ENCODE results near the gene DNAJB6. TPM values are rescaled to one million over a fixed set of nuclear protein-coding genes. Genes with fewer than 3 reads are reported as not detected.
"Not testable (repeated sequence)": the region's sequence is repeated elsewhere in the genome, so short reads cannot be mapped to it uniquely, and the experiment has no call there.

DNAJB6 gene
- total RNA-seq, 1 donor from 2014 or later: 247 TPM

DNA sequence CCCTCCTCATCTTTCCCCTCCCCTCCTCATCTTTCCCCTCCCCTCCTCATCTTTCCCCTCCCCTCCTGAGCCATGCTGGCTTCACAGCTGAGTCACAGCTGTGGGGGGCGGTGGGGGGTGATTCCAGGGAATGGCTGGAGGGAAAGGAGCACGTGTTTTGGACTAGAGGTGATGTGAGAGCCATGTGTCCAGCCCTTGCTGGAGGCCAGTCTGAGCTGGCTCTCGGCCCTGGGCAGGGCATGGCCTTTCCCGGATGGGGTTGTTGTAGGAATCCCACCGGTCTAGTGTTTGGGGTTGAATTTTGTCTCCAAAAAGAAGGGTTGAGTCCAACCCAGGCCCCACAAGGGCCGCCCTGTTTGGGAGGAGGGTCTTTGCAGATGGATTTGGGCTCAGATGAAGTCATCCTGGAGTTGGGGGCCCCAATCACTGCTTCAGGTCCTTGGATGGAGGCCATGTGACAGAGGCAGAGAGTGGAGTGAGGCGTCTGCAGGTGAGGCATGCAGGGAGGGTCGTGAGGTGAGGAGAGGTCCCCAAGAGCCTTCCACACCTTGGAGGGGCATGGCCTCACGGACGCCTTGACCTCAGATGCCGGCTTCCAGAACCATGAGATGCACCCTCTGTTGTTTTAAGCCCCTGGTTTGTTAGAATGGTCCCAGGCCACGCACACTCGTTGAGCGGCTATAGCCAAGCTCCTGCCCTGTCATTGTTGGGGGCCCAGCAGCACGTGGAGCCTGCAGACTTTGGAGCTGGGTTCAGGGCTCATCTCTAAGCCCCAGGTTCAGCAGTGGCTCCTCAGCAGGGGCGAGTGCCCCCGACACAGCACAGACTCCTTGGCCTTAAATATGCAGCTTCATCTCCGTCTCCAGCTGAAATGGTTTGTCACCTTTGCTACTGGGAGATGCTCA lies 101.6 kb downstream of the DNAJB6 start:
- no peak for DNase-seq (ENCODE audit: low read depth)

DNA sequence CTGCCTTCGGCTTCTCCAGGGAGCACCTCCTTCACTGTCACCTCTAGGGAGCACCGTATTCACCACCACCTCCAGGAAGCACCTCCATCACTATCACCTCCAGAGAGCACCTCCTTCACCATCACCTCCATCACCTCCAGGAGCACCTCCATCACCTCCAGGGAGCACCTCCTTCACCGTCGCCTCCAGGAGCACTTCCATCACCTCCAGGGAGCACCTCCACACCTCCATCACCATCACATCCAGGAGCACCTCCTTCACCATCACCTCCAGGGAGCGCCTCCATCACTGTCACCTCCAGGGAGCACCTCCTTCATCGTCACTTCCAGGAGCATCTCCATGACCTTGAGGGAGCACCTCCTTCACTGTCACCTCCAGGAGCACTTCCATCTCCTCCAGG lies 102.3 kb downstream of the DNAJB6 start:
- no peak for DNase-seq (ENCODE audit: low read depth)

DNA sequence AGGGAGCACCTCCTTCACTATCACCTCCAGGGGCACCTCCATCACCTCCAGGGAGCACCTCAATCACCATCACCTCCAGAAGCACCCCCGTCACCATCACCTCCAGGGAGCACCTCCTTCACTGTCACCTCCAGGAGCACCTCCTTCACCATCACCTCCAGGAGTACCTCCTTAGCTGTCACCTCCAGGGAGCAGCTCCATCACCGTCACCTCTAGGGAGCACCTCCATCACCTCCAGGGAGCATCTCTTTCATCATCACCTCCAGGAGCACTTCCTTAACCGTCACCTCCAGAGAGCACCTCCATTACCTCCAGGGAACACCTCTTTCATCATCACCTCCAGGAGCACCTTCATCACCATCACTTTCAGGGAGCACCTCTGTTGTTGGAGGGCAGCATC lies 103.0 kb downstream of the DNAJB6 start:
- no peak for DNase-seq (ENCODE audit: low read depth)

DNA sequence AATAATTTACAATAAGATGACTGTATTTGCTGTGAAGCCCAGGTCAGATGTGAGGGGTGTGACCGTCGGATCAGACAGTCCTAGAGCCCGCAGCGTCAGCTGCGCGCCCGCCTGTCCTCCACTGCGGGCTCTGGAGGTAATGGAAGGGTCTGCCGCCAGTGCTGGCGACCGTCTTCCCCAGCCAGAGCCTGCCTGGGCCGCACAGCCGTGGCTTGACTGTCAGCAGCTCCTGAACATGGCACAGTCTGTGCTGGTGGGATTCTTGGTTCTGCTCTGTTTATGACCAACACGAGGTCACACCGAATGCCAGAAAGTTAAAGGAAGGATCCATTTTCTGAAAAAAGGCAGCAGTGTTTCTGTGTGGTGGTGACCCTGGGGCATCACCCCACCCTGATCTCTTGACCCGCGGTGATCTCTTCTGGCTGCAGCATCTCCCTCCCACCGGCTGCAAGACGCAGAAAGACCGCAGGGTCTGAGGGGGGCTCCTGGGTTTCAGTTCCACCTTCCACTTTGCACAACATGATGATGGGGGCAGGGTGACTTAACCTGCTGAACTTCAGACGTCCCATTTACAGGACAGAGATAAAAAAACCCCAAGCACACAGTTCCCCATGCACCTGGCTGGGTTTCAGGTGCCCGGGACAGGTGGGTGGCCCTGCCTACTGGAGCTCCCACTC lies 103.7 kb downstream of the DNAJB6 start:
- DNase-seq (ENCODE audit: low read depth): no peak

DNA sequence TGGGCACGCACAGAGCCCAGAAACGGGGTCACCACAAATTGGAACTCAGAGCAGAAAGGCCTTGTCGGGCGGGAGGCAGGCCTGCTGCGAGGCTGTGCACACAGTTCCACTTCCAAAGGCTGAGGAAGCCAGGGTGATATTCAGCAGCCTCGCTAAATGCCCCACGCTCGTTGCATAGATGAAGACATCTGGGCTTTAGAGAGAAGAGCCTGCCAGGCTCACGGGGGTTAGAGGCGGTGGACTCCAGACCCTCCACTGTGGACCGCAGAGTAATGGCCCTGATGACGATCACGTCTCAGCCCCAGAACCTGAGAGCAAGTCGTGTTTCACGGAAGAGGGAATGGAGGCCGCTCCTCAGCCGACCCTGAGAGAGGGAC lies 104.2 kb downstream of the DNAJB6 start:
- DNase-seq (ENCODE audit: low read depth): no peak

DNA sequence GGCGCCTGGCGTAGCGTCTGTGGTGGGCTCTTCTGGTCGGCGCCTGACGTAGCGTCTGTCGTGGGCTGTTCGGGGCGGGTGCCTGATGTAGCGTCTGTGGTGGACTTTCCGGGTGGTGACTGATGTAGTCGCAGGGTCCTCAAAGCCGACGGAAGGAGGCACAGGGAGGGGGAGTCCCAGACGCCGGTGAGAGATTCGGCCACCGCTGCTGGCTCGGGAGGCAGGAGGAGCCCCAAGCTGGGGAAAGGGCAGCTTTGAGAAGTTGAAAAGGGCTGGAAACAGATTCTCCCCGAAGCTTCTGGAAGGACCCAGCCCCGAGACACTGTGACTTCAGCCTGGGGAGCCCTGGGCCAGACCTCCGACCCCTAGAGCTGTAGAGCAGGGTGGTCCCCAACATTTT lies 105.7 kb downstream of the DNAJB6 start:
- DNase-seq (ENCODE audit: low read depth): no peak

DNA sequence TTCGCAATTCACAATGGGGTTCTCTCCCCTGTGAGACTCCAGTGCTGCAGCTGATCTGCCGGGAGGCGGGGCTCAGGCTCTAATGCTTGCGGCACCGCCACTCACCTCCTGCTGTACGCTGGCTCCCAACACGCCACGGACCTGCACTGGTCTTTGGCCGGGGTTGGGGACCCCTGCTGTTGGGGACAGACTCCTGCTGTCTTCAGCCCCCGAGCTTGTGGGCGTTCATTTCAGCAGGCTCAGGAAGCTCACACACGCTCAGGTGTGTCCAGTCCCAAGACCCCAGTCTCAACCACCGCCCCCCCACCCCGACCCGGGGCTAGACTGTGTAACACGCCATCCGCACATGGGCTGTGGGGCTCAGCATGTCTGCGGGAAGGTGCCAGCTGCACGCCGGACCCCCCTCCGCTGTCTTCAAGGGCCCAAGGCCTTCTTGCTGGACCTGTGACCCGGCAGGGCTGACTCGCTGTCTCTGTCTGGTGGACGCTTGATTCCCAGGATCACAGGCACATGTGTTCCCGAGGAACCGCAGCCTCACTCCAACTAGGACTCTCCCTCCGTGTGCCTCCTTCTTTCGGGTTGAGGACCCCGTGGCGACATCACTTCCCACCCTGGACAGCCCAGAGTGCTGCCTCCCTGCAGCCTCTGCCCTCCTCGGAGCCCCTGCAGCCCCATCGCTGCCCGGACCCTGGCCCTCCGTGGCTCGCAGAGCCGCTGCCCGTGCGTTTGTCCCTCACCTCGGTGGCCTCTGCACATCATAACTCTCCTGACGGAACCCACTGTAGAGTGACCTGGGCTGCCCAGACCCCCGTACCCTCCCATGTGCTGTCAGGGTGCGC lies 106.4 kb downstream of the DNAJB6 start:
- no peak for DNase-seq (ENCODE audit: low read depth)

DNA sequence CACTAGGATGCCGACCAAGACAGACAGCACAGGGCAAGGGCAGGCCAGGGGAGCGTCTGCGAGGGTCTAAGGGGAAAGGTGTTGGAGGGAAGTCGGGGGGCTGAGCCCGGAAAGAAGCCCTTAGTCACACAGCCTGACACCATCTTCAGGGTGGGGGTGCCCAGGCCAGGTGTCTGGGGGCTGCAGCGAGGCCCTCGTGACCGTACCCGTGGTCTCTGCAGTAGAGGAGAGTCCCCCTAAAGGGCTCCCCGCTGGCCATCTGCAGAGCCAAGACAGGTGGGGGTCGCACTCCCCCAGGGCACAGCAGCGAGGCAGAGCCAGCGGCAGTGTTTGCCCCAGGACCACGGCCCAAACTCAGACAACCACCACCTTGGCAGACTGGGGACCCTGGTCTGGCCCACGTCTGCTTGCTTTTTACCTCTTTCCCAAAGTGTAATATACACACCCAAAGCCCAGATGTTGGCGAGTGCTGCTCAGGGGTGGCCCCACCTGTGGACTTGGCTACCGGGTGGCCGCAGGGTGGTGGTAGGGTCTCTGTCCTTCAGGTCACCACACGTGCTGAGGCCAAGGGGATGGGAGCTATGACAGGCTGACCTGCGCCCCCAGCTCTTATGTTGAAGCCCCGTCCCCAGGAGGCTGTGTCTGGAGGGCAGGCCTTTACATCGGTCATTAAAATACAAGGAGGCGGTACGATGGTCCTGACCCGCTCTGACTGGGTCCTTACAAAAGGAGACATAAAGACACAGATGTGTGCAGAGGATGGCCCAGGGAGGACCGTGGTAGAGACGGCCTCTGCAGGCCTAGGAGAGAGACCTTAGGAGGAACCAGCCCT lies 107.4 kb downstream of the DNAJB6 start:
- DNase-seq (ENCODE audit: low read depth): no peak

DNA sequence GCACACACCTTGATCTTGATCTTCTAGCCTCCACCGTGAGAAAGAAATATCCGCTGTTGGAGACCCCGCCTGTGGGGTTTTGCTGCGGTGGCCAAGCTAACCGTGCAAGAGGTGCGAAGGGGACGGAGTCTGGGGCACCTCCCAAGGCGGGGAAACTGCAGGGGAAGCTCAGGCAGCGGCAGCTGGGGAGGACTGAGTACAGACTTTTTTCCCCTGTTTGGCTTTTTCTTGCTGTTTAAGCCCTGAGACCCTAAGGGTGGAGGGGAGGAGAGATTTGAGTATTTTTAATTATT lies 108.0 kb downstream of the DNAJB6 start:
- DNase-seq (ENCODE audit: low read depth): no peak

DNA sequence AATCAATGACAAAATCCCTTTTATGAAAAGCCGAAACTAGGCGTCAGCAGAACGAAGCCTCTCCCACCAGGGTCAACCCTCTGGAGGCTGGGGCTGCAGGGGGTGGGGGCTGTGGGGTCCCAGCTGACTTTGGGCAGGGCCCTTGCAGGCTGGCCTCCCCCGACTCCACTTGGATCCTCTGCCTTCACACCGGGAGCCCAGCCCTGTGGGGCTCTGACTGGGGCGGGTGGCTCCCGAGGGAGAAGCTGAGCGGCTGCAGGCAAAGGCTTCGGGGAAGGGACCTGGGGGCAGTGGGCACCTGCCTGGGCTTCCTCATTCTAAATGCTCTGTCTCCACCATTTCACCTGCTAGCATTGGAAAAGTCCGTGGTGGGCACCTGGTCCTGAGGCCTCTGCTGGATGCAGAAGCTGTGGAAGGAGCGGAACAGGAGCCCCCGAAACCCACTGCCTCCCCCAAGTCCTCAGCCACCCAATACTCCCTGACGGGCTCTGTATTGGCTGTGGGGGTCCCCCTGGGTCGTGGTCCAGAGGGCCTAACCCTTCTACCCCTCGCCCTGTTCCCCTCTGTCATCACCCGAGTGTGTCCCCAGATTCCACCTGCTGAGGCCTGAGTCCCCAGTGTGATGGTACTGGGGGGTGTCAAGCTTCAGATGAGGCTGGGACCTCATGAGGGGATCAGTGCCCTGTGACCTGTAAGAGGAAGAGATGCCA lies 108.6 kb downstream of the DNAJB6 start:
- no peak for DNase-seq (ENCODE audit: low read depth)

DNA sequence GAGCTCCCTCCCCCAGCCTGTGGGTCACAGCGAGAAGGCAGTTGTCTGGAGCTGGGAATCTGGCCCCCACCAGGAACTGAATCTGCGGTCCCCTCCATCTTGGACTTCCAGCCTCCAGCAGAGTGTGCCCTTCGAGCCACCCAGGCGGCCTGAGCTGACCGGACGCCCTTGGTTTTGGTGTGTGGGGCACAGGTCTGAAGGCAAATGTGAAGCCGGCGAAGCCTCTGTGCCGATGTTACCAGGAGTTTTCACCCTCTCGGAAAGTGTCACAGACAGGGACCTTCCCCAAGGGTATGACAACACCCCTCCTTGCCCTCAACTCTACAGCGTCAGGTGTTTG lies 109.1 kb downstream of the DNAJB6 start:
- DNase-seq (ENCODE audit: low read depth): no peak

DNA sequence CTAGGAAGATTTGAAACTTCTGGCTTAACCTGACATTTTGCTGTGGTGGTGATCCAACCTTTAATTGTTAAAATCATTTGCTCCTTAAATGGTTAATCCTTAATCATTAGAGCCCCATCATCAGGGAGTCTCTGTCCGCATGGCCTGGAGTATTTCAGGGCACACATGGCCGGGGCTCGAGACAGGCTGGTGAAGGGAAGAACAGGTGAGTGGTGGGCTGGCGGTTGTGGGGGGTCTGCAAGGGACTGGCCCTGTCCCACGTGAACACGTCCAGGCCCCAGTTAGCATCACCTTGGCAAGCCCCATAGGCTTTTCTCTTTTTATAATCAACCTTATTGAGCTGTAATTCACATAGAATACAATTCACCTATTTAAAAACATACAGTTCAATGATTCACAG lies 109.5 kb downstream of the DNAJB6 start:
- no peak for DNase-seq (ENCODE audit: low read depth)

DNA sequence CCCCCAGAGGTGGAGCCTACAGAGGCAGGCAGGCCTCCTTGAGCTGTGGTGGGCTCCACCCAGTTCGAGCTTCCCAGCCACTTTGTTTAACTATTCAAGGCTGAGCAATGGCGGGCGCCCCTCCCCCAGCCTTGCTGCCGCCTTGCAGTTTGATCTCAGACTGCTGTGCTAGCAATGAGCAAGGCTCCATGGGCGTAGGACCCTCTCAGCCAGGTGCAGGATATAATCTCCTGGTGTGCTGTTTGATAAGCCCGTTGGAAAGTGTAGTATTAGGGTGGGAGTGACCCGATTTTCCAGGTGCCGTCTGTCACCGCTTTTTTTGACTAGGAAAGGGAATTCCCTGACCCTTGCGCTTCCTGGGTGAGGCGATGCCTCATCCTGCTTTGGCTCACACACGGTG lies 117.2 kb downstream of the DNAJB6 start:
- DNase-seq (ENCODE audit: low read depth): not testable (repeated sequence)

DNA sequence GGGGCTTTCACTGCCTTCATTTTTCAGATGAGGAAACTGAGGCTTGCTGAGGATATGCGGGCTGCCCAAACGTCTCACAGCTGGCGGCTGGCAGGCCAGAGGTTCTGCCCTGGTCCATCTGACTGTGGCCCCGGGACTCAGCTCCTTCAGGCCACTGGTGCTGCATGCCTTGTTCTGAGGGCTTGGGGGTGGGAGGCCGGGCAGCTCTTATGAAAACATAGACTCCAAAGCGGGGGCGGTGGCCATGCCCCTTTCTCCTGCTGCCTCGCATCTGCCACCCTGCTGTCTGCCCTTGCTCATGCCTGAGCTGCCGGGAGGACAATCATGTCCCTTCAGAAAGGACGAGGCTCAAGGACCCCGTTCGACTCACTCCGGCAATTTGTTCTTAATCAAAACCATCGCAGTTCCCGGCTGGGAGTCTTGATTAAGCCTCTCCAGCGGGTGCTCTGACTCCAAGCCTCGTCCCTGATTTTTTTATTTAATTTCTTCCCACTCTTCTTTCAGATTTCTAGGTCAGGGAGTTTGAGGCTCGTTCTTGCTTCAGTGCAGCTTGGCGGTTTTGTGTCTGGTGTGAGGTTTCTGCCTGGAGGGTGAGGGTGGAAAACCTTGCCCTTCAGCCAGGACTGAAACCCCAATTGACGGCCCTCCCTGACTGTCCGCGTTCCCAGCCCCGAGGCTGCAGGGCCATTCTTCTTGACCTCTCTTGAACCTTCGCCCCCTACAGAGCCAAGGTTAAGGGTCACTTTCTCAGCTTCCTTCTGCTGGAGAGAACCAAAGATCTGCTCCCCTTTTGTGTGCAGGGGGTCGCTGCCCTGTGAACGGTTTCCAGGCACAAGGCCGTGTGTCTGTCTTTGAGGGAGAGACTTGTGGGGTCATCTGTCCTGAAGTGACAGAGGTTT lies 120.8 kb downstream of the DNAJB6 start:
- no peak for DNase-seq (ENCODE audit: low read depth)

DNA sequence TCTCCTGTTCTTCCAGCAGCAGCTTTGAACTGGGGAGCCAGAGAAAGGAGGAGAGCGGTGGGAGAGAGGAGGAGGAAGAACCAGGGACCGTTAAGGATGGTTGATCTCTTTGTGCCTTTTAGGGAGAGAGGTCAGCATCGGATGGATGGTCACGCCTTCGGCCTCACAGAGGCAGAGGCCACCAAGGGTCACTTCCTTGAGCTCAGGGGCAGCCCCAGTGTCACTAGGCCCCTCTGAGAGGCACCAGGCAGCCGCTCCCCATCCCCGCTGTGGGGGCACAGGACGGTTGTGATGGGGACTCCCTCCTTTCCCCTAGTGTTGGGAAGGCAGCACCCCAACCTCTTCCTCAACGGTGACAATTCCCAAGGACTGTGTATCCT lies 121.4 kb downstream of the DNAJB6 start:
- DNase-seq (ENCODE audit: low read depth): no peak

DNA sequence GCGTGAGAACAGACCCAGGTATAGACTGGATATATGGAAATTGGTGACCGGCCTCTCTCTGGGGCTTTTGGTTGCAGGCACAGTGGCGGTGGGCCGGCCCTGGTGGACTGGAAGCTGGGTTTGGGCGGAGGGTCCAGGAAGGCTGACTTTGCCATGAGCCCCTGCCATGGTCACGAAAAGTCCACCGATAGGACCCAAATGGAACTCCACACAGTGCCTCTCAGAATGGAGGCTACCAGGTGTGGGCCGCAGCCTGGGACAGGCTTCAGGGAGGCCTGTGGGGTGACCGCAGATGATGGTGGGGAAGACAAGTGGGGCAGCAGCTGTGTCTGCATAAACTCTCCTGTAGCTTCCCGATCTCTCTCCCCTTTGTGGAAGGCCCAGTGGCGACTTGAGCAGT lies 123.2 kb downstream of the DNAJB6 start:
- DNase-seq (ENCODE audit: low read depth): no peak

DNA sequence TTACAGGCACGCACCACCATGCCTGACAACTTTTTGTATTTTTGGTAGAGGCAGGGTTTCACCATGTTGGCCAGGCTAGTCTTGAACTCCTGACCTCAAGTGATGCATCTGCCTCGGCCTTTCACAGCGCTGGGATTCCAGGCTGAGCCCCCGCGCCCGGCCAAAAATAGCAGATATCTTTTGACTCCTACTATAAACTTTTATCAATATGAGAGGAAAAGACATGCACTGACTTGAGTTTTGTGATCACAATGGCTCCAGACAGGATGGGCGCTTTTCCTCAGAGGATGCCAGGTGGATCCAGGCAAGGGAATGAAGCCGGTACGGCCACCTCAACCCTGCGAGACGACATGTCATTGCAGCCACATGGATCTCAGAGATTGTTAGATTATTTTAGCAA lies 123.9 kb downstream of the DNAJB6 start:
- no peak for DNase-seq (ENCODE audit: low read depth)

DNA sequence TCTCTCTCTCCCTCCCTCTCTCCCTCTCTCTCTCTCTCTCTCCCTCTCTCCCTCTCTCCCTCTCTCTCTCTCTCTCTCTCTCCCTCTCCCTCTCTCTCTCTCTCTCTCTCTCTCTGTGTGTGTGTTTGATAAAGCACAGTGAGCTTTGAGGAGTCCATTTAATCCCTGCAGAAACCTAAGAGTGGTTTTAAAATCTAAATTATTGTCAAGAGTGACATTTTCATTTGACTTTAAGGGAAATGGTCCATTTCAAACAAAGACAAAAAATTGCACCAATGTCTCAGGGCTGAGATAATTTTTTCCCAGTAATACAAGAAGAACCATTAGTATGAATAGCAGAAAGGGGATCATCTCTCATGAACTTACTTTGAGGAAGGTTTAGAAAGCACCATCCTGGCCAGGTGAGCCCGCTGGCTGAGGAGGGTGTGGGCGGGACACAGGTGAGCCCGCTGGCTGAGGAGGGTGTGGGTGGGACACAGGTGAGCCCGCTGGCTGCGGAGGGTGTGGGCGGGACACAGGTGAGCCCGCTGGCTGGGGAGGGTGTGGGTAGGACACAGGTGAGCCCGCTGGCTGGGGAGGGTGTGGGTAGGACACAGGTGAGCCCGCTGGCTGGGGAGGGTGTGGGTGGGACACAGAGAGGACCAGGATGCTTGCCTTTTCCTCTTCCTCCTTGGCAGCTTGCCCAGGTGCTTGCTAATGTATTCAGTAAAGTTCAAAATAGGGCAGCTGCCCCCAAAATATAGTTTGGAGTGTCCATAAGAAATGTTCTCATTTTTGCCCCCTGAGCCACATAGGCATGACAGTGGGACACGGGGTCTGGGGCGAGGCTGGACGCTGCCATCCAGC lies 125.0 kb downstream of the DNAJB6 start:
- no peak for DNase-seq (ENCODE audit: low read depth)

DNA sequence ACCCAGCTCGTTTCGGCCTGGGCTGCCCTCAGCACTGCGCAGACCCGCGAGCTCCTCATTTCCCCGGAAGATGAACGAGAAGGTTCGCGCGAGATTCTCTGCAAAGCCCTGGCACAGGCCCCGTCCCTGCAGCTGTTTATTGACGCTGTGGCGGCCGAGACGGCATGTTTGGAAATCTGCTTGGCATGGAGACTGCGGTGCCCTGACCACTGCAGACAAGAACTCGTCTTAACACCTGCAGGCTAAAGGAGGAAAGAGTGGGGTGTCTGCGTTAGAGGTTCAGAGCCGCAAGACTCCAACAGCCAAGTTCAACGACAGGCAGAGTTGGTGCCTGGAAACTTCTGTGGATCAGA lies 125.6 kb downstream of the DNAJB6 start:
- DNase-seq (ENCODE audit: low read depth): peak; percentile 73

Data from myocyte (in vitro differentiated cells).